H1 (cell line): ENCODE data around the gene KRT34. TPM values are rescaled to one million over a fixed set of nuclear protein-coding genes. Genes with fewer than 3 reads are reported as not detected.

Experiments
- CTCF ChIA-PET: fragments of 300-600 bp; sonication (Branson Sonifier 250); formaldehyde crosslinking; loops from one replicate; lab custom pipeline; 2021; ENCODE audit not compliant: partially characterized antibody; lab: Charles Lee
- POLR2A ChIA-PET: fragments of 300-600 bp; sonication (Branson Sonifier 250); formaldehyde crosslinking; loops from one replicate; lab custom pipeline; 2021; ENCODE audit warnings: inconsistent platforms; ENCODE audit not compliant: partially characterized antibody; lab: Charles Lee
- DNase-seq, 2 experiments: peaks; one replicate each; pipeline versions ENCODE4 v3.0.0 to v3.0.0-alpha.2; 2010 to 2022; ENCODE audit warnings: low spot score in 2 of 2, low read depth in 1 of 2, mixed read lengths in 1 of 2
- FAIRE-seq: peaks from 2 replicates; lab custom pipeline; 2011; peaks lifted over from hg19 to GRCh38; lab: Jason Lieb, UNC
- H2AFZ ChIP-seq: 2 replicates; pipeline ENCODE4 v1.8.1; 2012; ENCODE audit warnings: low read length, inconsistent platforms
- H2AK5ac ChIP-seq: 2 replicates; pipeline ENCODE4 v1.6.1; 2013; ENCODE audit warnings: low read depth, low read length
- H2BK120ac ChIP-seq: replicated peaks from 2 replicates; pipeline ENCODE3; 2013; ENCODE audit warnings: low read depth, low read length, inconsistent platforms
- H2BK12ac ChIP-seq: 2 replicates; pipeline ENCODE4 v1.6.1; 2013; ENCODE audit warnings: low read depth, low read length
- H2BK15ac ChIP-seq: 2 replicates; pipeline ENCODE4 v1.6.1; 2013; ENCODE audit warnings: low read length
- H2BK20ac ChIP-seq: 2 replicates; pipeline ENCODE4 v1.6.1; 2013; ENCODE audit warnings: low read length
- H2BK5ac ChIP-seq: 2 replicates; pipeline ENCODE4 v1.6.1; 2013; ENCODE audit warnings: low read depth, low read length
- H3K14ac ChIP-seq: 2 replicates; pipeline ENCODE4 v1.6.1; 2013; ENCODE audit warnings: inconsistent platforms; ENCODE audit not compliant: insufficient read length
- H3K18ac ChIP-seq: 2 replicates; pipeline ENCODE4 v1.6.1; 2013; ENCODE audit warnings: low read length; ENCODE audit errors: extremely low read depth
- H3K23ac ChIP-seq: 2 replicates; pipeline ENCODE4 v1.6.1; 2013; ENCODE audit warnings: inconsistent platforms; ENCODE audit not compliant: insufficient read length
- H3K23me2 ChIP-seq: 2 replicates; pipeline ENCODE4 v1.6.1; 2013; ENCODE audit warnings: low read depth, low read length
- H3K27ac ChIP-seq: 2 replicates; pipeline ENCODE4 v1.6.1; 2011; ENCODE audit warnings: low read depth, low read length, inconsistent platforms
- H3K27me3 ChIP-seq, 4 experiments: replicated peaks in 1 of 4; 1 replicate in 1 of 4; 2 replicates in 3 of 4; pipeline versions ENCODE4 v1.6.1 to v1.8.1; 2011 to 2013; ENCODE audit warnings: low read length in 3 of 4, mild to moderate bottlenecking in 3 of 4, inconsistent platforms in 2 of 4, mixed read lengths in 2 of 4, moderate library complexity in 1 of 4; ENCODE audit not compliant: control insufficient read depth in 3 of 4, insufficient read depth in 3 of 4; ENCODE audit errors: extremely low read depth in 1 of 4
- H3K36me3 ChIP-seq, 4 experiments: 2 replicates each; pipeline versions ENCODE4 v1.6.1 to v1.8.1; 2011 to 2013; ENCODE audit warnings: mild to moderate bottlenecking in 4 of 4, low read length in 3 of 4, moderate library complexity in 2 of 4, control low read depth in 1 of 4, inconsistent platforms in 1 of 4; ENCODE audit not compliant: insufficient read depth in 4 of 4, control insufficient read depth in 2 of 4
- H3K4ac ChIP-seq: replicated peaks from 2 replicates; pipeline ENCODE3; 2013; ENCODE audit warnings: low read length, low read depth, mixed read lengths, inconsistent platforms; ENCODE audit not compliant: insufficient read length
- H3K4me1 ChIP-seq, 4 experiments: replicated peaks in 1 of 4; 1 replicate in 1 of 4; 2 replicates in 3 of 4; pipeline versions ENCODE4 v1.6.1 to v1.8.1; 2011 to 2013; ENCODE audit warnings: low read length in 3 of 4, inconsistent platforms in 2 of 4, mixed read lengths in 1 of 4; ENCODE audit not compliant: insufficient read depth in 4 of 4, control insufficient read depth in 3 of 4
- H3K4me2 ChIP-seq, 2 experiments: 2 replicates each; pipeline versions ENCODE4 v1.6.1 to v1.8.1; 2011 to 2013; ENCODE audit warnings: low read depth in 2 of 2, low read length in 2 of 2, control low read depth in 1 of 2, inconsistent platforms in 1 of 2, mild to moderate bottlenecking in 1 of 2; ENCODE audit not compliant: insufficient read depth in 1 of 2
- H3K4me3 ChIP-seq, 4 experiments: fragments of 200-600, 300-600 bp in 1 of 4; sonication (generic), shearing (Covaris generic), sonication (Bioruptor Twin) in 1 of 4; 2 replicates each; pipeline versions ENCODE4 v1.5.1 to v1.8.1; 2011 to 2016; ENCODE audit warnings: low read length in 4 of 4, low read depth in 3 of 4, control low read depth in 2 of 4, inconsistent platforms in 2 of 4, mild to moderate bottlenecking in 2 of 4, mixed read lengths in 1 of 4, moderate library complexity in 1 of 4; ENCODE audit not compliant: insufficient read depth in 2 of 4; ENCODE audit errors: extremely low read depth in 1 of 4
- H3K56ac ChIP-seq: replicated peaks from 2 replicates; pipeline ENCODE3; 2013; ENCODE audit warnings: low read depth, mild to moderate bottlenecking, mixed read lengths, low read length, inconsistent platforms; ENCODE audit not compliant: insufficient read length
- H3K79me1 ChIP-seq: 2 replicates; pipeline ENCODE4 v1.6.1; 2013; ENCODE audit warnings: low read depth, low read length, control low read depth
- H3K79me2 ChIP-seq, 2 experiments: 2 replicates each; pipeline versions ENCODE4 v1.6.1 to v1.8.1; 2012 to 2013; ENCODE audit warnings: low read length in 2 of 2, mild to moderate bottlenecking in 2 of 2, inconsistent platforms in 1 of 2; ENCODE audit not compliant: insufficient read depth in 2 of 2, control insufficient read depth in 1 of 2
- H3K9ac ChIP-seq, 4 experiments: replicated peaks in 1 of 4; 1 replicate in 1 of 4; 2 replicates in 3 of 4; pipeline versions ENCODE4 v1.6.1 to v1.8.1; 2011 to 2013; ENCODE audit warnings: low read depth in 3 of 4, low read length in 3 of 4, control low read depth in 2 of 4, mild to moderate bottlenecking in 2 of 4, moderate library complexity in 2 of 4, inconsistent platforms in 1 of 4; ENCODE audit errors: extremely low read depth in 1 of 4
- H3K9me3 ChIP-seq, 2 experiments: 2 replicates each; pipeline versions ENCODE4 v1.6.1 to v1.8.1; 2012 to 2013; ENCODE audit warnings: mild to moderate bottlenecking in 2 of 2, moderate library complexity in 2 of 2, control low read depth in 1 of 2, inconsistent platforms in 1 of 2, low read depth in 1 of 2, low read length in 1 of 2, mixed read lengths in 1 of 2; ENCODE audit not compliant: insufficient read depth in 2 of 2
- H4K20me1 ChIP-seq, 2 experiments: replicated peaks in 1 of 2; 2 replicates each; pipeline versions ENCODE3 to v1.8.1; 2011 to 2013; ENCODE audit warnings: inconsistent platforms in 2 of 2, low read length in 2 of 2, mild to moderate bottlenecking in 1 of 2; ENCODE audit not compliant: insufficient read depth in 2 of 2, control insufficient read depth in 1 of 2
- H4K5ac ChIP-seq: 2 replicates; pipeline ENCODE4 v1.6.1; 2013; ENCODE audit warnings: low read length, low read depth, mixed read lengths, inconsistent platforms; ENCODE audit not compliant: insufficient read length
- H4K8ac ChIP-seq: 2 replicates; pipeline ENCODE4 v1.8.0; 2013; ENCODE audit warnings: mild to moderate bottlenecking, moderate library complexity, low read length, inconsistent platforms; ENCODE audit not compliant: insufficient read depth; ENCODE audit errors: extremely low read depth
- H4K91ac ChIP-seq: replicated peaks from 2 replicates; pipeline ENCODE3; 2013; ENCODE audit warnings: low read length, mixed read lengths, inconsistent platforms; ENCODE audit not compliant: insufficient read length
- ATF2 ChIP-seq: IDR thresholded peaks from 2 replicates; pipeline ENCODE4 v1.6.1; 2012; ENCODE audit warnings: low read length, inconsistent platforms
- CREB1 ChIP-seq: IDR thresholded peaks from 2 replicates; pipeline ENCODE4 v1.6.1; 2012; ENCODE audit warnings: inconsistent platforms
- CTCF ChIP-seq, 3 experiments: IDR thresholded peaks; 1 replicate in 2 of 3; 2 replicates in 1 of 3; pipeline versions ENCODE4 v1.5.1 to v1.6.1; 2011; ENCODE audit warnings: low read length in 3 of 3, mild to moderate bottlenecking in 3 of 3, inconsistent platforms in 2 of 3, low read depth in 1 of 3, moderate library complexity in 1 of 3; ENCODE audit not compliant: insufficient read depth in 1 of 3; ENCODE audit errors: control extremely low read depth in 1 of 3
- HDAC6 ChIP-seq: IDR thresholded peaks from one replicate; pipeline ENCODE4 v1.7.1; 2012; ENCODE audit warnings: low read depth, mild to moderate bottlenecking, inconsistent platforms, low read length, moderate library complexity
- JUND ChIP-seq: IDR thresholded peaks from 2 replicates; pipeline ENCODE4 v1.6.1; 2011; ENCODE audit warnings: mild to moderate bottlenecking, improper control_type of control experiment, low read length
- SIRT6 ChIP-seq: IDR thresholded peaks from one replicate; pipeline ENCODE4 v1.7.1; 2012; ENCODE audit warnings: low read length, inconsistent platforms
- TCF12 ChIP-seq: IDR thresholded peaks from 2 replicates; pipeline ENCODE4 v1.6.1; 2011; ENCODE audit warnings: low read depth, mild to moderate bottlenecking, low read length
- WGBS, 2 experiments: shearing (Covaris generic) in 1 of 2; methylation state at CpG; one replicate each; pipeline versions ENCODE4 v1.1.6 to v1.1.7; 2013 to 2015; ENCODE audit warnings: low lambda C conversion rate in 2 of 2, mixed read lengths in 2 of 2, inconsistent platforms in 1 of 2, low coverage in 1 of 2, missing lambda C conversion rate in 1 of 2; ENCODE audit not compliant: insufficient replicate concordance in 2 of 2, insufficient coverage in 1 of 2, insufficient read length in 1 of 2; ENCODE audit errors: extremely low coverage in 1 of 2, missing lambda C conversion rate in 1 of 2; 5-methylcytosine and 5-hydroxymethylcytosine counted together
- polyA plus RNA-seq, 7 experiments: library from polyadenylated mRNA; depleted of rRNA in 3 of 7; stranded (reverse) in 5 of 7; unstranded in 2 of 7; fragments of >200 nt in 5 of 7; fragments of 200-250 nt in 2 of 7; gene quantifications; 1 replicate in 5 of 7; 2 replicates in 1 of 7; 4 replicates in 1 of 7; pipeline versions ENCODE4 v1.2.1 to v1.2.3, GENCODE V29; 2011 to 2013; ENCODE audit warnings: missing spikeins in 2 of 7, mixed read lengths in 2 of 7
- total RNA-seq: library from RNA; stranded (reverse); fragmentation: NEBNext Ultra II Directional; extraction: Animal tissue kit (Norgen Biotek cat#: 25700); gene quantifications from 2 replicates; pipeline ENCODE4 v1.2.1, GENCODE V29; 2021

KRT34 gene
- total and polyA plus RNA-seq, 2 of the 8 experiments (the other 6 are each of a cell fraction or from before 2014, with no cell fraction given) = not detected

GRCh38 chr17:41391535-41391934, 9.4 kb upstream of the KRT34 start:
- H3K79me1 ChIP-seq = no peaks in the 10 kb centered on the region
- H4K5ac ChIP-seq = no peak overlapping the region
- no peak overlapping the region for H2BK5ac ChIP-seq
- CTCF ChIA-PET = interaction anchor here (0.6 to 2.3 kb wide), 6 partner anchors 17 to 664 kb away, joined by 3 to 8 read pairs (median 5); no protein-coding TSS in a partner anchor
- POLR2A ChIA-PET = no interaction called here
- no peaks in the 10 kb centered on the region for H3K23me2 ChIP-seq
- no peaks in the 10 kb centered on the region for H3K79me2 ChIP-seq
- H4K8ac ChIP-seq = no peak overlapping the region
- no peaks in the 10 kb centered on the region for H3K4me1 ChIP-seq
- H3K18ac ChIP-seq = no peak overlapping the region
- no peaks in the 10 kb centered on the region for H4K20me1 ChIP-seq
- no peaks in the 10 kb centered on the region for H3K27me3 ChIP-seq
- no peak overlapping the region for H4K91ac ChIP-seq
- no peak overlapping the region for H3K4me2 ChIP-seq
- H2AK5ac ChIP-seq = no peak overlapping the region
- no peak overlapping the region for H3K23ac ChIP-seq
- H2BK20ac ChIP-seq = no peak overlapping the region
- H3K9me3 ChIP-seq = no peaks in the 10 kb centered on the region; a peak in 1 of 4 replicates
- DNase-seq = no peak
- H3K14ac ChIP-seq = no peak overlapping the region
- no peak overlapping the region for H3K56ac ChIP-seq
- no peak overlapping the region for H3K4ac ChIP-seq
- H2BK15ac ChIP-seq = no peak overlapping the region
- FAIRE-seq = no peak
- no peak overlapping the region for H2AFZ ChIP-seq
- no peaks in the 10 kb centered on the region for H3K36me3 ChIP-seq
- TF ChIP-seq CREB1 = no peak
- TF ChIP-seq ATF2 = no peak
- TF ChIP-seq HDAC6 = no peak
- TF ChIP-seq TCF12 = no peak
- no peak for TF ChIP-seq JUND
- no peak for TF ChIP-seq CTCF (IDR thresholded peaks at IDR 0.05; ENCODE audit: control extremely low read depth in 1 of 3, insufficient read depth in 1 of 3, low read depth in 1 of 3, low read length in 3 of 3)
- no peak for TF ChIP-seq SIRT6
- no peak overlapping the region for H3K27ac ChIP-seq
- no peak overlapping the region for H2BK120ac ChIP-seq
- no peak overlapping the region for H3K4me3 ChIP-seq
- H3K9ac ChIP-seq = no peak overlapping the region
- H2BK12ac ChIP-seq = no peak overlapping the region
- WGBS, 2 experiments = 87% methylated on average over 2 of the region's 2 CpGs; no CpG with 5 or more reads in 1 of the 2 experiments
